Retinal pigment epithelial cell (primary cell): ENCODE results near the gene CARD9.
"Not testable (repeated sequence)": the region's sequence is repeated elsewhere in the genome, so short reads cannot be mapped to it uniquely, and the experiment has no call there.

Experiments
- DNase-seq: peaks from one replicate; pipeline ENCODE4 v3.0.0-alpha.2; 2010; ENCODE audit warnings: low read depth
- H3K4me3 ChIP-seq: 2 replicates; pipeline ENCODE4 v1.5.1; 2011; ENCODE audit warnings: mild to moderate bottlenecking, low read length, control low read depth, moderate library complexity
- CTCF ChIP-seq: conservative IDR thresholded peaks from 2 replicates; pipeline ENCODE4 v1.5.1; 2011; ENCODE audit warnings: low read depth, low read length, control low read depth, inconsistent platforms

The CARD9 gene

GRCh38 chr9:136416427-136416826 is 43.0 kb upstream of the CARD9 start:
- TF ChIP-seq CTCF, result no peak
- no peak for DNase-seq
- H3K4me3 ChIP-seq, result no peak overlapping the region

- no peak for DNase-seq
Measured at GRCh38 chr9:136412962-136413361, 39.5 kb upstream of the CARD9 start.

GRCh38 chr9:136411378-136411777 is 37.9 kb upstream of the CARD9 start:
- H3K4me3 ChIP-seq, result peak overlapping the region; percentile 94
- no peak for DNase-seq
- TF ChIP-seq CTCF, result no peak

More at GRCh38 chr9:136412962-136413361, 39.5 kb upstream of the CARD9 start:
- no peak overlapping the region for H3K4me3 ChIP-seq
- no peak for TF ChIP-seq CTCF

- H3K4me3 ChIP-seq, result peak within 1 kb of the TSS; percentile 94
- peak; percentile 45 for DNase-seq
- TF ChIP-seq CTCF, result no peak
Measured at GRCh38 chr9:136410500-136411287, 37.2 kb upstream of the CARD9 start, which contains the start of the genes ENTR1 and PMPCA. Gene ENTR1, minus strand, starts transcription at chr9:136410614. Its CDS starts 217 bp downstream, at chr9:136410397. Gene PMPCA, plus strand, starts transcription at chr9:136410658. Its CDS starts 11 bp downstream, at chr9:136410669.

GRCh38 chr9:136409557-136410455 is 36.3 kb upstream of the CARD9 start:
- no peak for TF ChIP-seq CTCF
- DNase-seq, result peak; percentile 35

GRCh38 chr9:136407911-136408310 is 34.4 kb upstream of the CARD9 start:
- DNase-seq, result no peak
- TF ChIP-seq CTCF, result no peak
- no peak overlapping the region for H3K4me3 ChIP-seq

More at GRCh38 chr9:136409557-136410455, 36.3 kb upstream of the CARD9 start:
- peak overlapping the region; percentile 71 for H3K4me3 ChIP-seq

GRCh38 chr9:136407061-136407460 is 33.6 kb upstream of the CARD9 start:
- not testable (repeated sequence) for H3K4me3 ChIP-seq, DNase-seq

GRCh38 chr9:136405904-136406303 is 32.4 kb upstream of the CARD9 start:
- not testable (repeated sequence) for H3K4me3 ChIP-seq, DNase-seq
